AG20443 (cell line): ENCODE measurements around the gene TUBGCP2.
"Not testable (repeated sequence)": the region's sequence is repeated elsewhere in the genome, so short reads cannot be mapped to it uniquely, and the experiment has no call there.

Experiments used
- DNase-seq: peaks from one replicate; pipeline ENCODE4 v3.0.0; 2012; ENCODE audit warnings: low spot score, mixed read lengths

The TUBGCP2 gene

DNA sequence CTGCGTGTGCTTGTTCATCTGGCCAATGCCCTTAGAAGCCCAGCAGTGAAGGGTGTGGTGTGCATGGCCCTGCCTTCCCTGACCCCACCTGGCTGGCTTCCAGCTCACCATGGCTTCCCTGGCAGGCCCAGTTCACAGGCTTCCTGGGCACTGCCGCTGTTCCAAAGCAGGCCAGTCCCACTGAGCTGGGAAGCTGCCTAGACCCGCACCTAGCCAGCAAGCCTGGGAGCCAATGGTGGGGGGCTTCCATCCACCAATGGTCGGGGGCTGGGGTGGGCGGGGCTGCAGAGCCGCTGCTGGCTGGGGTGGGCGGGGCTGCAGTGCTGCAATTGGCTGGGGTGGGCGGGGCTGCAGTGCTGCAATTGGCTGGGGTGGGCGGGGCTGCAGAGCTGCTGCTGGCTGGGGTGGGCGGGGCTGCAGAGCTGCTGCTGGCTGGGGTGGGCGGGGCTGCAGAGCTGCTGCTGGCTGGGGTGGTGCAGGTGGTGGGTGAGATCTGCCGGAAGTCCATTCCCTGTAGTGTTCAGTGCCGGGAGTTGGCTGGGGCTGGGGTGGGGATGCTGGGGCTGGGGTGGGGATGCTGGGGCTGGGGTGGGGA lies 15.6 kb upstream of the TUBGCP2 start:
- peak; percentile 47 for DNase-seq

DNA sequence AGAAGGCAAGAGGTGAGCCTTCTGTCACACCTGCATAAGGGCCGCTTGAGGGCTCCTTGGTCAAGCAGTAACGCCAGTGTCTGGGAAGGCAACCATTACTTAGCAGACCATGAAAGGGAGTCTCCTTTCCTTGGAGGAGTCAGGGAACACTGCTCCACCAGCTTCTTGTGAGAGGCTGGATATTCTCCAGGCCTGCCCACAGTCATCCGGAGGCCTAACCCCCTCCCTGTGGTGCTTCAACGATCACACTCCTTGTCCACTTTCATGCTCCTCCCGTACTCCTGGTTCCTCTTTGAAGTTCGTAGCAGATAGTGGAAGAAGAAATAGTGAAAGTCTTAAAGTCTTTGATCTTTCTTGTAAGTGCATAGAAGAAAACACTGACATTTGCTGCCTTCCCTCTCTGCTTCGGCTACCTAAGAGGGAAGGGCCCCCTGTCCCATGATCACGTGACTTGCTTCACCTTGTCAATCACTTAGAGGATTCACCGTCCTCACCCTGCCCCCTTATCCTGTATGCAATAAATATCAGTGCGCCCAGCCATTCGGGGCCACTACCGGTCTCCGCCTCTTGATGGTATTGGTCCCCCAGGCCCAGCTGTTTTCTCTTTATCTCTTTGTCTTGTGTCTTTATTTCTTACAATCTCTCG lies 13.5 kb upstream of the TUBGCP2 start:
- DNase-seq = not testable (repeated sequence)

- DNase-seq = not testable (repeated sequence)
These were observed 12.3 kb upstream of the TUBGCP2 start for GRCh38 chr10:133320852-133321422.

GRCh38 chr10:133318494-133319127 lies 9.9 kb upstream of the TUBGCP2 start:
- DNase-seq = peak; percentile 79

DNA sequence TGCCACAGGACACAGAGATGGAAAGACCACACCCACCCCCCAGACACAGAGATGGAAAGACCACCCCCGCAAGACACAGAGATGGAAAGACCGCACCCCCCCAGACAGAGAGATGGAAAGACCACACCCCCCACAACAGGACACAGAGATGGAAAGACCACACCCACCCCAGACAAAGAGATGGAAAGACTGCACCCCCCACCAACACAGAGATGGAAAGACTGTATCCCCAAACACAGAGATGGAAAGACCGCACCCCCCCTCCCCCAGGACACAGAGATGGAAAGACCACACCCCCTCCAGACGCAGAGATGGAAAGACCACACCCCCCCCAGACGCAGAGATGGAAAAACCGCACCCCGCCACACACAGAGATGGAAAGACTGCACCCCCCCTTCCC lies 8.1 kb upstream of the TUBGCP2 start:
- DNase-seq = no peak

DNA sequence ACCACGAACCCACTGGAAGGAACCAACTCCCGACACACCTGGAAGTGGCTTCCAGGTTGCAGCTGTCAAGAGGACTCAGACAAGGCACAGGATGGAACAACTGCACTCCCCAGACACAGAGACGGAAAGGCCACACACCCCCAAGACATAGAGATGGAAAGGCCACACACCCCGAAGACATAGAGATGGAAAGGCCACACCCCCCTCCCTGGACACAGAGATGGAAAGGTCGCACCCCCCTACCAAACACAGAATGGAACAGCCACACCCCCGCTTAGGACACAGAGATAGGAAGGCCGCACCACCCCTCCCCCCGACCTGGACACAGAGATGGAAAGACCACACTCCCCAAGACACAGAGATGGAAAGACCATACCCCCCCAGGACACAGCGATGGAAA lies 7.6 kb upstream of the TUBGCP2 start:
- no peak for DNase-seq

DNA sequence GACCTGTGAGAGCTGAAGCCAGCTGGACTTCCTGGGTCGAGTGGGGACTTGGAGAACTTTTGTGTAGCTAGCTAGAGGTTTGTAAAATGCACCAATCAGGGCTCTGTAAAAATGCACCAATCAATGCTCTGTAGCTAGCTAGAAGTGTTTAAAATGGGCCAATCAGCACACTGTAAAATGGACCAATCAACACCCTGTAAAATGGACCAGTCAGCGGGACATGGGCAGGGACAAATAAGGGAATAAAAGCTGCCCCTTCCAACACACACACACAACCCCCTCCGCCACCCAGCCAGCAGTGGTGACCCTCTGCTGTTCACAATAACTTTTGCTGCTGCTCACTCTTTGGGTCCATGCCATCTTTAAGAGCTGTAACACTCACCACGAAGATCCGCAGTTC lies 7.2 kb upstream of the TUBGCP2 start:
- DNase-seq = no peak

- DNase-seq = no peak
These were observed 6.2 kb upstream of the TUBGCP2 start for GRCh38 chr10:133314911-133315310.

GRCh38 chr10:133313192-133313591 lies 4.5 kb upstream of the TUBGCP2 start:
- DNase-seq = no peak

DNA sequence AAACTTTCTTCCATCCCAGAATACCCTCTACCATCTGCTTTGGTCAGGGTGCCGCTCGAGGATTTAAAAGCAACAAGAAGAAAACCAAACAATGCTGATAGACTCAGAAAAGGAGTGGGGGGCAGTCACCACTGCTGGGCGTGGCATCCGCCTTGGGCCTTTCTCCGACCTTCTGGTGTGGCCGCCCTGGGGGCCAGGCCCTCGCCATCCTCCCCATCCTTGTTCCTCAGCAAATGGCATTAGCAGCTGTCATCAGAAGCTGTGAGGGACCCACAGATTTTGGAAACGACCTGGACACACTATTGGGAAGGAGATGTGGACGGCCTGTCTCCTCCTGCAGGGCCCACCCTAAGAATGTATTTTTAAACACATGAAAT lies 4.1 kb upstream of the TUBGCP2 start:
- DNase-seq = no peak

DNA sequence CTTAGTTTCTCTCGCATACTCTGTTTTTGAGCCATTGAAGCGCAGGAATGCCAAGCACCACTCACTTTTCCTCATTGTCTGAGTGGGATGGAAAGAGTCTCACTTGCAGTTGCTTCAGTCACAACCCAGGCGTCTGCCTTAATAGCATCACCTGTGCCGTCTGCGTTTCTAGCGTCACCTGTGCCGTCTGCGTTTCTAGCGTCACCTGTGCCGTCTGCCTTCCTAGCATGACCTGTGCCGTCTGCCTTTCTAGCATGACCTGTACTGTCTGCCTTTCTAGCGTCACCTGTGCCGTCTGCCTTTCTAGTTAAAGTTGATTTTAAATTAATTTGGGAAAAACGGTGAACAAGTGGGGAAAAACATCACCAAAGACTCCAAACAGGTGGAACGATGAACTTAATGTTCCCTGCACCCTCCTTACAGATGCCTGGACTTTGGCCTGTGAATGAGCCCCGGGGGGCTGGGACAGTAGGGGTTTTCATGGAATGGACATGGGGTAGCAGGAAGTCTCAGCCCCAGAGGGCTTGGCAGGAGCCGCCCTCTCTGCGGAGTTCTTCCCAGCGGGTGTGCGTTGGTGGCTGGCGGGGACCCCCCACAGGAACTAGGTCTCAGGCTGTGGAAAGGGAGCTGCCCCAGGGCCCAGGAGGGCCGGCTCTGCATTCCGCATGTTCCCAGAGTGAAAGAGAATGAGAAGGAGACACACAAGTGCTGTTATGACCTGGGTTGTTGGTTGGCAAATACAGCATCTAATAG lies 3.5 kb upstream of the TUBGCP2 start:
- no peak for DNase-seq

DNA sequence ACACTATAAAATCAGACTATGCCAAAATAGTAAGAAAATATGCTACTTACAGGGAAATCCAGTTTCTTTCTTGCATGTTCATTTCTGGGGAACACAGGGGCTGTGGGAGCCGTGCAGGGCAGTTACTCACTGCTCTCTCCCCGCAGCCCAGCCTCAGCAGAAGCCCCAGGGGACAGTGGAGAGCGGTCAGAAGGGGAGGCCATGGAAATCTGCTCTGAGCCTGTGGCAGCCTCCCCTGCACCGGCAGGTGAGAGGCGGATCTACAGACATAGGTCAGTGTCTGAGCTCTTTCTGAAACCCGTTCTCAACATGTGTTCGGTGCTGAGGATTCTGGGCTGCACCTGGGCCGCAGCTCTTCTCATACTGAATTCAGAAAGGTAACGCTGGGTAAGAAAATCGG lies 2.9 kb upstream of the TUBGCP2 start:
- DNase-seq = no peak

GRCh38 chr10:133310789-133311188 lies 2.1 kb upstream of the TUBGCP2 start:
- no peak for DNase-seq

DNA sequence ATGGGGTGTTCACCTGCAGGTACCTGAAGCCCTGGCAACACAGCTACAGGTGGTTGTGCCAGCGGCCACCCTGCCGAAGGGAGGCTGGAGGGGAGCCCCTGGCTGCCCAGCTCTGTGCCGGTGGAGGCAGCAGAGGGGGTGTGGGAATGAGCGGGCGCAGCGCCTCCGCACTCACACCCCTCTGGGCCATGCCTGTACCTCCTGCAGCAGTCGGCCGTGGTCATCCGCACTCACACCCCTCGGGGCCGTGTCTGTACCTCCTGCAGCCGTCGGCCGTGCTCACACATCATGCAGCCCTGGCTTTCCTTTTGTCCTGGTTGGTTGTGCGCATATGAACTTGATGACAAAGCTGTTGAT lies 1.7 kb upstream of the TUBGCP2 start:
- no peak for DNase-seq

- no peak for DNase-seq
These were observed 1.2 kb upstream of the TUBGCP2 start for GRCh38 chr10:133309720-133310398.

- peak; percentile 98 for DNase-seq
These were observed 538 bp upstream of the TUBGCP2 start for GRCh38 chr10:133309100-133309719.

- peak; percentile 50 for DNase-seq
These were observed 774 bp downstream of the TUBGCP2 start for GRCh38 chr10:133307776-133308420.

GRCh38 chr10:133306941-133307379 lies 1.7 kb downstream of the TUBGCP2 start:
- DNase-seq = no peak

GRCh38 chr10:133306097-133306476 lies 2.6 kb downstream of the TUBGCP2 start:
- DNase-seq = no peak

DNA sequence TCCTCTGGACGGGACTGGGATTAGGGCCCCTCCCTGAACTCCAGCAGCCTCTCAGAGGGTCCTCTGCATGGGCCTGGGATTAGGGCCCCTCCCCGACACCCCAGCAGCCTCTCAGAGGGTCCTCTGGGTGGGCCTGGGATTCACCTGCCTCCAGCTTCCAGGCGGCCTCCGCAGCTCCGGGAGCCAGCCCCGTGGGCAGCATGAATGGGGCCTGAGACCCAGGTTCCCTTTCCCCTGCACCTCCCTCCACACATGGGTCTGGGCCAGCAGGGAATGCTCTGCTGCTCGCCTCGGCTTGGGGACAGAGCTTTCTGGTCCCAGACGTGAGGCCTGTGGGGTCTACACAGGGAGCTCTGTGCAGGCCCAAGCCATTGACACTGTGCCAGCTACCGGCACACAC lies 5.5 kb downstream of the TUBGCP2 start:
- DNase-seq = no peak

DNA sequence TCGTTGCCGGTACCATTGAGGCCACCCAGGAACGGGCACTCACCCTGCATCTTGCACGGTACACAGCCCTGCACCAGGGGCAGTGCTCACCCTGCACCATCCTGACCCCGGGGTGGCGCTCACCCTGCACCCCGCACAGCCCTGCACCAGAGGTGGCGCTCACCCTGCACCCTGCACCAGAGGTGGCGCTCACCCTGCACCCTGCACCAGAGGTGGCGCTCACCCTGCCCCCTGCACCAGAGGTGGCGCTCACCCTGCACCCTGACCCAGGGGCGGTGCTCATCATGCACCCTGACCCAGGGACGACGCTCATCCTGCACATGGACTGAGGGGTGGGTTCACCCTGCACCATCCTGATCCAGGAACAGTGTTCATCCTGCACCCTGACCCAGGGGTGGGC lies 6.4 kb downstream of the TUBGCP2 start:
- DNase-seq = no peak
